Ascending aorta (tissue), 2 donors: Measurements from ENCODE around the gene DCST1. TPM values are rescaled to one million over a fixed set of nuclear protein-coding genes. Genes with fewer than 3 reads are reported as not detected.

Source experiments
- DNase-seq, 2 donors: peaks; one replicate each; pipeline ENCODE4 v3.0.0-alpha.2; 2019; ENCODE audit warnings: low spot score in 2 of 2
- H3K27ac ChIP-seq, 2 donors: fragments of 200-600 bp; sonication (generic); one replicate each; pipeline ENCODE4 v1.5.1; 2016 to 2017; ENCODE audit warnings: mild to moderate bottlenecking in 1 of 2
- H3K27me3 ChIP-seq: fragments of 200-600 bp; sonication (generic); one replicate; pipeline ENCODE4 v1.5.1; 2017
- H3K36me3 ChIP-seq, 2 donors: fragments of 200-600 bp; sonication (generic); one replicate each; pipeline ENCODE4 v1.5.1; 2016
- H3K4me1 ChIP-seq, 2 donors: fragments of 200-600 bp; sonication (generic); one replicate each; pipeline ENCODE4 v1.5.1; 2016 to 2017; ENCODE audit warnings: mild to moderate bottlenecking in 1 of 2
- H3K4me3 ChIP-seq, 2 donors: fragments of 200-600 bp; sonication (generic); one replicate each; pipeline ENCODE4 v1.5.1; 2016 to 2017; ENCODE audit warnings: mild to moderate bottlenecking in 1 of 2
- H3K9me3 ChIP-seq, 2 donors: fragments of 200-600 bp; sonication (generic); one replicate each; pipeline ENCODE4 v1.5.1; 2016
- CTCF ChIP-seq, 3 experiments: fragments of 200-600 bp in 2 of 3; fragments of 450-650 bp in 1 of 3; sonication (generic) in 2 of 3; IDR thresholded peaks; one replicate each; pipeline ENCODE4 v1.5.1; 2016 to 2019; ENCODE audit warnings: antibody characterized with exemption in 3 of 3, mild to moderate bottlenecking in 1 of 3, moderate library complexity in 1 of 3
- intact Hi-C: fragments of 100-400 bp; cut with DNase I; formaldehyde crosslinking; loops from one replicate; pipeline ENCODE4 v1.15.1; 2023
- total RNA-seq: library from RNA; depleted of rRNA; stranded (reverse); fragments of >200 nt; gene quantifications from one replicate; pipeline ENCODE4 v1.1.0, GENCODE V29; 2016

DCST1 gene
- total RNA-seq, 1 donor from 2014 or later, result not detected

GRCh38 chr1:155057788-155058211 is 24.2 kb downstream of the DCST1 start:
- H3K4me3 ChIP-seq, result no peak overlapping the region
- H3K27ac ChIP-seq, result no peak overlapping the region
- intact Hi-C loops, result no loop called here
- H3K27me3 ChIP-seq, result no peaks in the 10 kb centered on the region
- H3K4me1 ChIP-seq, result peaks cover 11 to 13% of the 10 kb centered on the region in 2 donors
- H3K9me3 ChIP-seq, result no peaks in the 10 kb centered on the region
- peaks cover 29 to 62% of the 10 kb centered on the region in 2 donors for H3K36me3 ChIP-seq
- no peak for TF ChIP-seq CTCF (IDR thresholded peaks at IDR 0.05)
- DNase-seq, result no peak

- Histone ChIP-seq H3K9me3 (no peaks in the 10 kb centered on the region), H3K4me3 (no peak overlapping the region), H3K27ac (no peak overlapping the region), H3K4me1 (peaks cover 14 to 18% of the 10 kb centered on the region in 2 donors), H3K27me3 (no peaks in the 10 kb centered on the region), H3K36me3 (peaks cover 26 to 48% of the 10 kb centered on the region in 2 donors)
- no peak for TF ChIP-seq CTCF (IDR thresholded peaks at IDR 0.05)
- no peak for DNase-seq
- intact Hi-C loops, result loop anchor here (1.0 to 5.0 kb wide), 2 partner anchors 15 to 103 kb away; partner anchors contain the start of gene PBXIP1
Observed at GRCh38 chr1:155060736-155061135, 27.1 kb downstream of the DCST1 start.

- Histone ChIP-seq H3K9me3 (no peaks in the 10 kb centered on the region), H3K36me3 (peaks cover 18 to 39% of the 10 kb centered on the region in 2 donors), H3K4me3 (no peak overlapping the region), H3K4me1 (peaks cover 14 to 18% of the 10 kb centered on the region in 2 donors), H3K27me3 (no peaks in the 10 kb centered on the region), H3K27ac (no peak overlapping the region)
- intact Hi-C loops, result loop anchor here (1.0 to 5.0 kb wide), 2 partner anchors 16 to 104 kb away; partner anchors contain the start of gene PBXIP1
- TF ChIP-seq CTCF (IDR thresholded peaks at IDR 0.05), result peak; percentile 95 to 99 (median 99)
- DNase-seq, result peak; percentile 53 to 92
Observed at GRCh38 chr1:155061381-155062150, 27.9 kb downstream of the DCST1 start.

- Histone ChIP-seq H3K4me3 (peak overlapping the region in 1 of 2 donors; percentile 93), H3K36me3 (peaks cover 13 to 33% of the 10 kb centered on the region in 2 donors), H3K9me3 (no peaks in the 10 kb centered on the region), H3K27ac (no peak overlapping the region), H3K4me1 (peaks cover 14 to 18% of the 10 kb centered on the region in 2 donors), H3K27me3 (no peaks in the 10 kb centered on the region)
- TF ChIP-seq CTCF (IDR thresholded peaks at IDR 0.05), result no peak
- intact Hi-C loops, result loop anchor here (5.0 kb wide), 1 partner anchor 105 kb away; the partner anchor contains the start of gene PBXIP1
- DNase-seq, result no peak
Observed at GRCh38 chr1:155062151-155062686, 28.6 kb downstream of the DCST1 start.

GRCh38 chr1:155062702-155063411 is 29.2 kb downstream of the DCST1 start:
- no peak overlapping the region for H3K27ac ChIP-seq
- peaks cover 7 to 26% of the 10 kb centered on the region in 2 donors for H3K36me3 ChIP-seq
- intact Hi-C loops, result loop anchor here (1.0 to 5.0 kb wide), 2 partner anchors 22 to 106 kb away; partner anchors contain the start of gene PBXIP1
- H3K4me1 ChIP-seq, result peaks cover 14 to 18% of the 10 kb centered on the region in 2 donors
- no peaks in the 10 kb centered on the region for H3K27me3 ChIP-seq
- no peaks in the 10 kb centered on the region for H3K9me3 ChIP-seq
- peak; percentile 63 to 80 (median 74) for TF ChIP-seq CTCF (IDR thresholded peaks at IDR 0.05)
- peak in 1 of 2 donors; percentile 82 for DNase-seq
- peak overlapping the region; percentile 60 to 93 for H3K4me3 ChIP-seq
